Superior temporal gyrus (tissue), 1 donor: ENCODE measurements around the gene CHD2.
A peak's percentile ranks its signal among the peaks of the same experiment; 100 is the strongest.
"Not testable (repeated sequence)": the region's sequence is repeated elsewhere in the genome, so short reads cannot be mapped to it uniquely, and the experiment has no call there.

Source experiments
- DNase-seq: peaks from one replicate; pipeline ENCODE4 v3.0.0-alpha.2; 2016; ENCODE audit errors: extremely low spot score

The CHD2 gene

DNA sequence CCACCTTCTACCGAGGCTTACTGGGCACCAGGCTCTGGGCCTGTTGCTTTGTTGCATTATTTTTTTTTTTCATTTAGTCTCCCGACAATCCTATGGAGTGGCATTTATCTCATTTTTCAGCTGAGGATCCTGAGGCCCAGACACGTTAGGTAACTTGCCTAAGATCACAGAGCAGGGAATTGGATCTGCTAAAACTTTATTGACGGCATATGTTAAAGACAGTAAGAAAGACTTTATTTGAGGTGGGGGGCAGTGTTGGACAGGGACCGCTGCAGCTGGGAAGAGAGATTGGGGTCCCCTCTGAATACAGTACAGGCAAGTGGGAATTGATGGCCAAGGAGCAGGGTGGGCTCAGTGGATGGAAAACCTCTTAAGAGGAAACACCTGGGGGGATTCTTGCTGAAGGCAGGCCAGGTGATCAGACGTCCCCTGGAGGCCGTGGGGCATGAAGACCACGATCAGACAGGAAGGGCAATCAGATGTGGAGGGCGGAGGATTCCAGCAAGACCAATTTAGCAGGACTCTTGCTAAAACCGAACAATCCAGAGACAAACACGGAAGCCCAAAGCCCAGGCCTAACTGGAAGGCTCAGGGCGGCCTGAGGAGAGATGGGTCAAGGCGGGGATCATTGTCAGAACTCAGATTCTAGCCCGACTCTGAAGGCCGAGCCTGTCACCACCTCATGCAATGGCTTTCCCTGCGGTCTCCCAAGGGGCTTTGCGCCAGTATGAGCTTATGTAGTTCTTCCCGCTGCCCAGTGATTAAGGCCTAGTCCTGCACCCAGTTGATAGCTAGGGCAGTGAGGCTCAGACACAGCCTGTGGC is 135.2 kb downstream of the CHD2 start:
- DNase-seq: no peak

DNA sequence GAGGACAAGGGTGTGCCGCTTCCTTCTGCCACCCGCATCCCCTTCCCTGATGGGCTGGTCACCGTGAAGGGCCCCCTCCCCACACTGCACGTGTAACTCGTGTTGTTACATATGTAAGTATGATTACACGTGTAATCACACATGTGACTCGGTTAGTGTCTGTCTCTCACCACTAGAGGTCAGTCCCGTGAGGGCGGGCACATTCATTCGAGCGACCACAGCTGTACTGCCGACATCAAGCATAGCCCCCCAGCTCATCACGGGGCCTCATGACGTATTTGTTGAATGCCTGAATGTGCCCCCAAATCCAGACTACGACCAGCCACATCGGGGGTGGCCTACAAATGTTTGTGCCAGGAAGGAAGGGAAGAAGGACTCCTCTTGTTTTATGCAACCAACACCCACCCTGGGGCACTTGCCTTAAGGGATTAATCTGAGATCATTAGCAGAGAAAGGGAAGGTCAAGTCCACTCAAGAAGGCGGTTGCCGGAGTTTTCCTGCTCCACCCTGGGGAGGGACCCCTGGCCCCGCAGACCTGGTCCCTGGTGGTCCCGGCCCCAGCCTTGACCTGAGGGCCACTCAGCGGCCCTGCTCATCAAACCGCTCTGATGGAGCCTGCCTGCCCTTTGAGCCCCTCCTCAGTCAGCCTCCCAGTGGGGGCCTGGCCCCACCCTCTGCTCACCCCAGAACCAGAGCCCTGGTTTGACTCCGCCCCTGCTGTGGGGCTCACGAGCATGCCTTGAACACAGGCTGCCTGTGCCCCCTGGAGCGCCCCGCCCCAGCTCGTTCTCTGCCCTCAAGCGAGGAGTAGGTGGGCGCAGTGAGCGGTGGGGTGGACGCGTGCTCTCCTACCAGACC is 136.1 kb downstream of the CHD2 start:
- no peak for DNase-seq

DNA sequence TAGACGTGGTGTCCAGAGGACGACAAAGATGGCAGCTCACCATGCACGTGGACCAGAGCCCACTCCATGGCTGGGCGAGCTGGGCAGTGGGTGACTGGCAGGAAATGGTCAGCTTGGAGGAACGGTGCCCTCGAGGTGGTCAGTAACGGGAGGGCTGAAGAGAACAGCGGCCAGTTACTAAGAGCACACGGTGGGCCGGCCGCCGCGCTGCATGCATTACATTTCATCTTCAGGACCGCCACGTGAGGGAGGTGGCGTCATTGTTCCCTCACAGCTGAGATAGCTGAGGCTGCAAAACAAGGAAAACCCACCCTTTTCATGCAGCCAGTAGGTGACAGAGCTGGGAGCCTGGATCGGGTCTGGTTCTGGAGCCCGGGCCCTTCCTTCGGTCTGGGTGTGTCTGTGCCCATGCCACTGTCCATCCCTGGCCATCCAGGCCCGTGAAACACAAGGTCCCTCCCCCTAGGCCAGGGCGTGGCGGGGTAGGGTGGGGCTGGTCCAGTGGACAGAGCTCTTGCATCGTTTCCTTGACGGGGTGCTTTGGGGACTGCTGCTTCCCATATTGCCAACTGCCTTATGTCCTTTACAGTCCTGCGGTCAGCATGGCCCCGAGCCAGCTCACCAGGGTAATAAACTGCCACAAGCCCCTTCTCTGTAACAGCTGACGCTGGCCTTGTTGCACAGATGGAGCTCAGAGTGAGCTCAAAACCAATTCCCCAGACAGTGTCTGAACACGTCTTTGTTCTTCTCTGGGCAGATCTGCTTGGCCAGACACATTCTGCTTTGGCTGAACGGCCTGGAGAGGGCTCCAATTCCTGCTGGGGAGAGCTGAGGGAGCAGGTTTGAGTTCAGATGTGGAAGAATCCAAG is 137.1 kb downstream of the CHD2 start:
- peak; percentile 71 for DNase-seq

DNA sequence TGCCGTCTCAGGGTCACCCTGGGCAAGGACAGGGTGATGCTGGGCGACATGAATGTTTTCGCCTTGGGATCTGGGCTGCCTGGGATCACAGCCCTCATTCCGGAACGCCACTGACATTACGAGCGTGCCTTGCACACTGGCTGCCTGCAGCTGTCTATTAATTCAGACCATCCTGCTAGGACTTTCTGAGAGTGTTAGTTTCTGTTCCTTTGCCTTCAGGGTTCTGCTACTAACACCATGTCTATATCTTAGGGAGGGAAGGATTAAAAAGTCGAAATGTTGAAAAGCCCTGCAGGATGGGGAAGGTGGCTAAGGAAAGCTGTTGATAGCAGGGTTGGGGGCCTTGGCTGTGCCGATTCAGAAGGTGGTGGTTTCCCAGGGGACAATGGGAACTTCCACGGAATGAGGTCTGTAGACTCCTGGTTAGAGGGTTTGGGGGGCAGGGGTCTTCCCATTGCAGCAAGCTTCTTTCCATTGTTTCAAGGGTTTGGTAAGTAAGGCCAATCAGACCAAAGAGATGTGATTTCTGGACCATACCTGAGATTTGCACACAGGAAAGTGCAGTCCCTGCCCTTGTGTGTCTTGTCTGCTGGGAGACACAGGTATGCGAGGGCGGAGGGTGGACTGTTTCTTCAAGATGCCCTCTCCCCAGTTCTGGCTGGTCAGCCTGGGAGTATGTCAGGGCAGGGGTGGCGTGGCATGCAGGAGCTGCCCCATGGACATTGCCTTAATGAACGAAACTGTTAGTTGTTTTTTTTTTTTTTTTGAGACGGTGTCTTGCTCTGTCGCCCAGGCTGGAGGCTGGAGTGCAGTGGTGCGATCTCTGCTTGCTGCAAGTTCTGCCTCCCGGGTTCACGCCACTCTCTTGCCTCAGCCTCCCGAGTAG is 137.9 kb downstream of the CHD2 start:
- no peak for DNase-seq

DNA sequence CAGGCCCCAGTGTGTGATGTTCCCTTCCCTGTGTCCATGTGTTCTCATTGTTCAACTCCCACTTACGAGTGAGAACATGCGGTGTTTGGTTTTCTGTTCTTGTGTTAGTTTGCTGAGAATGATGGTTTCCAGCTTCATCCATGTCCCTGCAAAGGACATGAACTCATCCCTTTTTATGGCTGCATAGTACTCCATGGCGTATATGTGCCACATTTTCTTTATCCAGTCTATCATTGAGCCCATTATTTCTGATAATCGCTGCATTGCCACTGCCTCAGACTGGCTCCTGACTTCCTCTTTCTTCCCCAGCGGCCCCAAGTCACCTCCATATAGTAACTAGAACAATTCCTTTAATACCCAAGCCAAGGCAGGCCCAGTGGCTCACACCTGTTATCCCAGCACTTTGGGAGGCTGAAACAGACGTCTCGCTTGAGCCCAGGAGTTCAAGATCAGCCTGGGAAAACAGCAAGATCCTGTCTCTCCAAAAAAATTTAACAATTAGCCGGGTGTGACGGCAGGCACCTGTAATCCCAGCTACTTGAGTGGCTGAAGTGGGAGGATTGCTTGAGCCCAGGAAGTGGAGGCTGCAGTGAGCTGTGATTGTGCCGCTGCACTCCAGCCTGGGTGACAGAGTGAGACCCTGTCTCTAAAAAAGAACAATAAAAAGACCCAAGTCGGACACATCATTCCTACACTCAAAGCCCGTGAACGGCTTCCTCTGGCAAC is 139.6 kb downstream of the CHD2 start:
- DNase-seq: not testable (repeated sequence)

DNA sequence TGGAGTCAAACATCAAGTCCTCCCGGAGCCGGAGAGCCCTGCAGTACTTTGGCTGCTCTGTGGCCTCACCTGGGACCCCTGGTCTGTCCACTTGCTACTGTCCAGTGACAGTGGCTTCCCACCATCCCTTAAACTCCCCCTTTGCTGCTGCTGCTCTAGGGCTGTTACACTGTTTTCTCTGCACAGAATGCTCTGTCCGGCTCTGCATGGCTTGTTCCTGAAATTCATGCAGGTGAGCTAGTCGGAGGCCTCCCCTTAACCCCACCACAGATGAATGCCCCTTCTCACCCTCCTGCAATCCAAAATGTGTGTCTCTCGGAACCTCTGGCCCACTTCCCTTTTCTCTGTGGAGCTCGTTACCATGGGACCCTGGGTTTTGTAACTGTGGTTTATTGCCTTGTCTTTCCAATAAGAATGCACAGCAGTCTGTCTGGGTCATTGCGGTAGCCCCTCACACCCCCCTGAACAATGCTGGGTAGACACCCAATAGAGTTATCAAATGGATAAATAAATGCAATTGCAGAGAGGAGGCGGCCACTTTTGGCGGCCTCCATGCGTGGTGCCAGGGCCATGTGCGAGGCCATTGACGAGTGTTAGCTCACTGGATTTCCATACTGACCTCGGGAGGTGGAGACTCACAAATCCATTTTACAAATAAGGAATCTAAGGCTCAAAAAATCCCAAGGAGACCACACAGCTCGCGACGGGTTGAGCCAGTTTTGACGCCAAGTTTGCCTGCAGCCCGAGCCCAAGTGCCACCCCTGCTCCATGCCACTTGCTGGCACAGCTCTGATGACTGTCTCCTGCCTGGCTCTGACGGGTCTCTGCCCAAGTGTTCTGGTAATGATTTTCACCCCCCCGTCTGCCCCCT is 140.4 kb downstream of the CHD2 start:
- DNase-seq: no peak

DNA sequence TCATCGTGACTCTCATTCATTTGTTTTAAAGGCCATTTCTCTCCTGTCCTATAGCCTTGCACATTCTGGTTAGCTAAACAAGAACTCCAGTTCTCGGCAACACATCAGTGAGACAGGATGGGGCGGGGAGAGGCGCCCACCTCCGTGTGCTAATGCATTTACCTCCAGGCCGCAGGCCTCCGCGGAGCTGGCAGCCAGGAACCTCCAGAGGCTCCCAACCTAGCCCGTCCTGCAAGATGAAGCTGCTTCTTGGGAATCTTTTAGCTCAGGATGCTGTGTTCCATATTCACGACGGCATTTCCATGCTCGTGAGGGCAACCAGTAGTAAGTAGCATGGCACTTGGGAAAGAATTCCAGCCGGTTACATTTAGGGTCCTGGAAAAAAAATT is 141.0 kb downstream of the CHD2 start:
- DNase-seq: no peak

DNA sequence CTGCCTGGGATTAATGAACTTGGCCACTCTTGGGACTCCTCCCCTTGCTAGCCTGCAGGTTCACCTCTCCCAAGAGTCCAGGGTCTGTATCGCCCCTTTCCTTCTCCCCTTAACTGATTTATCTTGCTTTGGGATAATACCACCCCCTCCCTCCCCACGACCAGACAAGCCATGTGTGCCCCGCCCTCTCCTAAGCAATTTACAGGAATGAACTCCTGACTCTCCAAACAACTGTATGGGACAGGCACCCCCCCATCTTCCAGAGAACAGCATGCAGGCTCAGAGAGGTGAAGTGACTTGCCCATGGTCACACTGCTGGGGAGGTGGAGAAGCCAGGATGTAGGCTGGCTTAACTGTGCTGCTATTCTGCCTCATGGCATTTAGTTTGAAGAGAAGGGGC is 142.1 kb downstream of the CHD2 start:
- DNase-seq: no peak

DNA sequence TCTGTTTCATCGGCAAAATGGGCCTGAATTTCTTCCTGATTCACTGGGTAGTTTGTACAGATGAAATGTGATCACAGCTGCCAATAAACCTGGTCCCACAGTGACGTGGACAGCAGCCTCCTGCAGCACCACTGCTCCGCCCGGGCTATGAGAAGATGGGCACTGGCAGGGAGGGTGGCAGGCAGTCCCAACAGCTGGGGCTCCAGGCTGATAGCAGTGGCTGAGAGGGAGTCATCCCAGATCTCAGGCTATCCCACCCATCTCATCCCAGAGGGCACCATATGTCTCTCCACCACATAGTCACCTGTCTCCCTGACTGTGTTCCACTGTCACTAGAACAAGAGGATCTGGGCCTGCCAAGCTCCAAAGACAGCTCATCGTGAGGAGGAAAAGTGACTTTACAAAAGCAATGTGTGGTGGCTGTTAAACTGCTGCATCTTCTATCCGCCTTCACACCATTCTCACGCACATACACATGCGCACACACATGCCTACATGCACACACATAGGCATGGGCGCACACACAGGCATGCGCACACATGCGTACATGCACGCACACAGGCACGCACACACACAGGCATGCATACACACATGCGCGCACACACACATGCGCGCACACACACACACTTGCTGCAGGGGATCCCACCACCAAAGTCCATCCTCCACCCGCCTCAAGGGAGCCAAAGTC is 142.7 kb downstream of the CHD2 start:
- no peak for DNase-seq

DNA sequence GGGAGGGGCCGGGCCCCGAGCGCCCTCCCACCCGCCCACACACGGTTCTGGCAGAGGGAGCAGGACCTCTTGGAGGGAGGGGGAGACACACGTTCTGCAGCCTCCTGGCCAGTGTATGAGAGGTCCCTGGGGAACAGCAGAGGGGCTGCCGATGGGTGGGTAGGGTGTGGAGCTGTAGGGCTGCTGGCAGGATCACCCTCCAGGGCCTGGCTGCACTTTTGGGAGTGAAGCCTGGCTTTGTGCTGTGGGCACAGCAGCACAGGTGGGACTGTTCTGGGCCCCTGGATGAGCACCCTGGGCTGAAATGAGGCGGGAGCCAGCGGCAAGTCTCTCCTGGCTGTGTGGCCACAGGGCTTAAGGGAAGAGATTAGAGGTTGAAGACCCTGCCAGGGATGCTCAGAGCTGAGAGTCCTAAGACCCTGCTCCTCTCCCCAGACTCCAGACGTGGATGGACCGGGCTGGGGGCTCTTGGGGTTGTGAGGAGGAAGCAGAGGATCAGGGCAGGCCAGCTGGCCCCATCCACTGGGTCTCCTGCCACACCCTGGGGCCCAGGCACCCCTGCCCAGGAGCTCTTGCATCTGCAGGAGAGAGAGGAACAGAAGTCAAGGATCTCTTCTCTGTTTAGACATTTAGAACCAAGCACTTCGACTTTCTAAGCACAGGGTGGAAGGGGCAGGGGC is 143.6 kb downstream of the CHD2 start:
- no peak for DNase-seq

DNA sequence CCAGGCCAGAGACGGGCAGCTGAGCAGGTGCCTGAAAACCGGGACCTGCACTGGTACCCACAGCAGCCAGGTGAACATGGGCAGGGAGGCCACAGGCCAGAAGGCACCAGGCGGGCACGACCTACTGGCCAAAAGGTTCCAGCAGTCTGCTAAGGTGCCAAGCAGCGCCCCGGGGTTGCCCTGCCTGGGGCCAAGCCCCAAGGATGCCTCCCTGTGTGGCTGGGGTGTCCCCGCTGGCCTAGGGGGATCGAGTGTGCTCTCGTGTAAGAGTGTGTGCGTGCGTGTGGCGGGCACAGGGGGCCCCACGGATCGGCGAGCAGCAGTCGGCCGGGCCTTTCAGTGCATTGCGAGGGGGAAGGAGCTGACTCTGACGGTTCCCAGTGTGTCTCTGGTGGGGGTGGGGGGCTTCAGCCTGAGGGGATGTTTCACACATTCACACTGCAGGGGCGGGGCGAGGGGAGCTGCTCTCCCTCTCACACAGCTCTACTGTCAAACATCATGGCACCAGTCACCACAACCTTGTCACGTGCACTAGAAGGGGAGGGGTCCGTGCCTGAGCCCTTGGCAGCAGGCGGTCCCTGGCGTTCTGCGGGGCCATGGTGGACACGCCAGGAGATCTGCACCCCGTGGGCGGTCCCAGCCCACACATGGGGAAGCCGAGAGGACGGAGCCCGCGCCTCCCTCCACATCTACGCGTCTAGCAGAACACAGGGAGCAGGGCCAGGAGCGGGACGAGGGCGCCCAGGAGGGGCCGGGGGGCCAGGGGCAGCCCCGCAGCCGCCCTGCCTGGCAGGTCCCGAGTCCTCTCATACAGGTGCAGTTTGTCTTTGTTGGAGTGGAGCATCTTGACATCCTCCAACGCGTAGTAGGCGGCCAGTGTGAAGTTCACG is 144.4 kb downstream of the CHD2 start:
- no peak for DNase-seq

DNA sequence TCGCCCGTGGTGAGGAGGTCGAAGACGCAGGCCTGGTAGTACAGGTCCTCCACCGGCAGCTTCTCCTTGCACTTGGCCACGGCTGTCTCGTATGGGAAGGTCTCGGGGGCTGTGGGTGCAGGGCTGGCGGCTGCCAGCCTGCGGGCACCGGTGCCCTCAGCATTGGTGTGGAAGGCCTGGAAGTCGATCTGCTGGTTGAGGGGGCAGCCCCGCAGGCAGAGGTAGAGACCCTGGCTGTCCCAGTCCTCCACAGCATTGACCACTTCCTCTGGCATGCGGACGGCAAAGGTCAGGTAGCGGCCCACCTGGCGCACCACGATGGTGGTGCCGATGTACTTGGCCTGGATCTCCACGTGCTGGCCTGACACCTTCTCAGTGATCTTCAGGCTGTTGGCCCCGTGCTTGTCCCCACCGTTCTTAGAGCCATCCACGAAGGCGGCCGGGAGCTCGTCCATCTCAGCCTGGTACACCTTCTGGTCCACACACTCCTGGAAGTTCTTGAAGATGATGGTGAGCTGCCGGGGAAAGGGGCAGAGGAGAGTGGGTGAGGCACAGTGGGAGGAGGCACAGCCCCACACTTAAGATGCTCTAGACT is 145.2 kb downstream of the CHD2 start:
- no peak for DNase-seq

DNA sequence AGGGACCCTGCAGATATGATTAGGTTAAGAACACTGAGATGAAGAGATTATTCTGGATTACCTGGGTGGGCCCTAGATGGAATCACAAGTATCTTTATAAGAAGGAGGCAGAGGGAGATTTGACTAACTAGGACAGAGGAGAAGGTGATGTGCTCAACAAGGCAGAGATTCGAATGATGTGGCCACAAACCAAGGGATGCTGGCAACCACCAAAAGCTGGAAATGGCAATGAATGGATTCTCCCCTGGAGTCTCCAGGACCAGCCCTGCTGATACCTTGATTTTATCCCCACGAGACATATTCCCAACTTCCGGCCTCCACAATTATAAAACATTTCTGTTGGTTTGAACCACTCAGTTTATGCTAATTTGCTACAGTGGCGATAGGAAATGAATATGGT is 146.0 kb downstream of the CHD2 start:
- DNase-seq: no peak

DNA sequence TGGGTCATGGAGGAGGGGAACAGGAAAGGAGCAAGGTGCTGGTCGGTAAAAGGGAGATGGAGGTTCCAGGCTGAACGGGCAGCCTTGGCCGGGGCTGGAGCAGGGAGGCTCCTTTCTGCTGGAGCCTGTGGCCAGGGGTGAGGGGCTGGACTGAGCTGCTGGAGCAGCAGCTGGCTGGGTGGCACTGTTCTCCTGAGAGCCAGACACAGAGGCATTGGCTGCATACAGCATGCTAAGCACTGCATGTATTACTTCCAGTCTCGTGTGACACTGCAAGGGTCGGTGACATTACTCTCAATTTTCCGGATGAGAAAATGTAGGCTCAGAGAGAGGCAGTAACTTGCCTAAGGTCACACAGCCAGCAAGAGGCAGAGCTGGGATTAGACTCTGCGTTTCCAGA is 146.6 kb downstream of the CHD2 start:
- no peak for DNase-seq

DNA sequence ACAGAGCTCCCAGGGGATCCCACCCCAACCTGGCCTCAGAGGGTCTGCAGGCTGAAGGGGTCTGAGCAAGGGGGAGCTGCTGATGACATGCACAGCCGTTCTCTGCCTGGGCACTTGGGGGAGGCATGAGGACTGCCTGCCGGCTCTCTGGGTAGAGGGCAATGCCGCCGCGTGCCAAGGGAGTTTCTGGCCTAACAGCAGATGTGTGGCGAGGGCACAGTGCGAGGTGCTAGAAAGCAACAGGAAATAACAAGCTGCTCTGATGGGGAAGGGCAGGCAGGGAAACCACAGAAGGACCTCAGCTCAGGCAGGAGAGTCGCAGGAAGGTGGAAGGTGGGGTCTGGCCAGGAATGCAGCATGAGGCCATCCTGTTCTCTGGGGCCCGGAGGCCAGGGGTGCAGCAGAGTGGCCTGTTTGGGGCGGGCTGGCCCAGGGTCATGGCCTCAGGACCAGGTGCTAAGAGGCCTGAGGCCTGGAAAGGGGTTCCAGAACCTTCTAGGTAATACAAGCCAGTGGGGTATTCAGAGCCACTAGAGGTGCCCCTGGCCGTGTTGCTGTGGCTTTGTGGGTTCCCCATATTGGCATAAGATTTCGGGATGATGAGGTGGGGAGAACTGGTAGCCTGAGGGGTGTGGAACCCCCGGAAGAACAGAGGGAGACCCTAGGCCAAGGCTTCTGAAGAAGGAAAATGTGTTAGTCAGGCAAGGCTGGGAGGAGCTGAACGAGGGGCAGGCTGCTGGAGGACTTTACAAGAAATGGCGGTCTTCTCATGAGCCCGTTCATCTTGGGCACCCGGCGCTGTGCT is 147.7 kb downstream of the CHD2 start:
- no peak for DNase-seq

DNA sequence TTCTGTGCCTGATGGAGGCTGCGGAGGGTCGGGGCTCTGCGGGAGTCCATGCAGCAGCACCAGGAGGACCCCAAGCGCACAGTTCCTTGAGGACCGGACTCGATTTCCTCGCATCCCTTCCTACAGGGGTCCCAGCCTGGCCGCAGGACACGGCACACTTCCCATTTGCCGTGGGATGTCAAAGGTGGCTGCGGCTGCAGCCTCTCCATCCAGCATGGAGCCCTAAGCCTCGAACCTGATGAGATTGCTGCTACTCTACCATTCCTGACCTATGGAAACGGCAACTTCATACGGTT is 148.2 kb downstream of the CHD2 start:
- no peak for DNase-seq
